IMR-90 (cell line): ENCODE measurements around the gene SGMS1. TPM values are rescaled to one million over a fixed set of nuclear protein-coding genes. Genes with fewer than 3 reads are reported as not detected.

Experiments used
- ATAC-seq: fragments of 200-7000 bp; cut with Tn5 transposase; 2 replicates; pipeline ENCODE4 v1.9.1; 2020; ENCODE audit warnings: low read depth, mild to moderate bottlenecking, moderate library complexity
- BruUV-seq: library from RNA; stranded (reverse); fragments of 400-500 nt; replicated peaks from 2 replicates; lab custom pipeline; 2021; lab: Mats Ljungman, UMichigan
- CTCF ChIA-PET: fragments of 300-600 bp; formaldehyde crosslinking; extraction: SDS; loops from one replicate; lab custom pipeline; 2021; ENCODE audit warnings: antibody characterized with exemption; lab: Yijun Ruan, JAX
- POLR2A ChIA-PET: fragments of 300-600 bp; sonication (Branson Sonifier 250); formaldehyde crosslinking; loops from one replicate; lab custom pipeline; 2022; ENCODE audit warnings: antibody characterized with exemption; ENCODE audit not compliant: unreplicated experiment; lab: Charles Lee
- DNase-seq: peaks from one replicate; pipeline ENCODE4 v3.0.0; 2013
- H2AFZ ChIP-seq: replicated peaks from 2 replicates; pipeline ENCODE3; 2013; ENCODE audit warnings: low read length, mild to moderate bottlenecking; ENCODE audit not compliant: poor library complexity
- H2AK5ac ChIP-seq: 2 replicates; pipeline ENCODE4 v1.6.1; 2013; ENCODE audit warnings: low read depth, low read length, inconsistent platforms
- H2AK9ac ChIP-seq: replicated peaks from 2 replicates; pipeline ENCODE3; 2013; ENCODE audit warnings: mild to moderate bottlenecking, low read depth, low read length, moderate library complexity; ENCODE audit not compliant: poor library complexity
- H2BK120ac ChIP-seq: 2 replicates; pipeline ENCODE4 v1.6.1; 2013; ENCODE audit warnings: low read depth, low read length, inconsistent platforms
- H2BK15ac ChIP-seq: 3 replicates; pipeline ENCODE4 v1.6.1; 2013; ENCODE audit warnings: low read depth, low read length, inconsistent platforms
- H2BK20ac ChIP-seq: 2 replicates; pipeline ENCODE4 v1.6.1; 2013; ENCODE audit warnings: low read depth, mild to moderate bottlenecking, inconsistent platforms, low read length, moderate library complexity
- H2BK5ac ChIP-seq: 2 replicates; pipeline ENCODE4 v1.6.1; 2013; ENCODE audit warnings: mild to moderate bottlenecking, low read depth, low read length, inconsistent platforms; ENCODE audit not compliant: poor library complexity, severe bottlenecking
- H3K14ac ChIP-seq: replicated peaks from 2 replicates; pipeline ENCODE4 v1.6.1; 2013; ENCODE audit warnings: low read depth, low read length, inconsistent platforms
- H3K18ac ChIP-seq: 2 replicates; pipeline ENCODE4 v1.6.1; 2013; ENCODE audit warnings: low read depth, low read length, control low read depth
- H3K23ac ChIP-seq: 2 replicates; pipeline ENCODE4 v1.6.1; 2013; ENCODE audit warnings: low read depth, low read length, inconsistent platforms
- H3K27ac ChIP-seq: 2 replicates; pipeline ENCODE4 v1.5.1; 2013; ENCODE audit warnings: mild to moderate bottlenecking, control low read depth, low read length; ENCODE audit not compliant: insufficient read depth
- H3K27me3 ChIP-seq: 2 replicates; pipeline ENCODE4 v1.6.1; 2013; ENCODE audit warnings: low read length; ENCODE audit not compliant: control insufficient read depth, insufficient read depth
- H3K36me3 ChIP-seq: 2 replicates; pipeline ENCODE4 v1.6.1; 2013; ENCODE audit warnings: low read length, mixed read lengths; ENCODE audit not compliant: control insufficient read depth, insufficient read depth
- H3K4ac ChIP-seq: 2 replicates; pipeline ENCODE4 v1.6.1; 2013; ENCODE audit warnings: low read depth, low read length, inconsistent platforms
- H3K4me1 ChIP-seq: 2 replicates; pipeline ENCODE4 v1.6.1; 2013; ENCODE audit warnings: low read length, mixed read lengths; ENCODE audit not compliant: control insufficient read depth, insufficient read depth
- H3K4me2 ChIP-seq: 2 replicates; pipeline ENCODE4 v1.6.1; 2013; ENCODE audit warnings: low read depth, mild to moderate bottlenecking, control low read depth, low read length, moderate library complexity
- H3K4me3 ChIP-seq: 2 replicates; pipeline ENCODE4 v1.5.1; 2013; ENCODE audit warnings: low read depth, mild to moderate bottlenecking, control low read depth, low read length, moderate library complexity; ENCODE audit not compliant: insufficient read depth
- H3K56ac ChIP-seq: 2 replicates; pipeline ENCODE4 v1.6.1; 2013; ENCODE audit warnings: low read length, inconsistent platforms; ENCODE audit not compliant: insufficient read depth; ENCODE audit errors: extremely low read depth
- H3K79me1 ChIP-seq, 2 experiments: 2 replicates each; pipeline ENCODE4 v1.6.1; 2013; ENCODE audit warnings: low read length in 2 of 2, inconsistent platforms in 1 of 2, low read depth in 1 of 2
- H3K9ac ChIP-seq: 2 replicates; pipeline ENCODE4 v1.6.1; 2013; ENCODE audit warnings: low read depth, low read length, control low read depth
- H3K9me1 ChIP-seq: 2 replicates; pipeline ENCODE4 v1.6.1; 2013; ENCODE audit warnings: low read length, inconsistent platforms; ENCODE audit not compliant: insufficient read depth
- H3K9me3 ChIP-seq: 2 replicates; pipeline ENCODE4 v1.6.1; 2013; ENCODE audit warnings: low read length; ENCODE audit not compliant: control insufficient read depth, insufficient read depth
- H4K20me1 ChIP-seq: 2 replicates; pipeline ENCODE4 v1.6.1; 2013; ENCODE audit warnings: low read length, inconsistent platforms; ENCODE audit not compliant: insufficient read depth
- H4K5ac ChIP-seq: 2 replicates; pipeline ENCODE4 v1.6.1; 2013; ENCODE audit warnings: mild to moderate bottlenecking, low read depth, low read length, control low read depth
- H4K8ac ChIP-seq, 2 experiments: 2 replicates each; pipeline ENCODE4 v1.6.1; 2013; ENCODE audit warnings: low read depth in 2 of 2, low read length in 2 of 2, control low read depth in 1 of 2, inconsistent platforms in 1 of 2
- H4K91ac ChIP-seq: 2 replicates; pipeline ENCODE4 v1.6.1; 2013; ENCODE audit warnings: low read depth, low read length, inconsistent platforms; ENCODE audit not compliant: insufficient read depth
- BHLHE40 ChIP-seq: fragments of 150-350 bp; IDR thresholded peaks from 2 replicates; pipeline ENCODE4 v1.6.1; 2016; ENCODE audit warnings: mild to moderate bottlenecking, low read depth, low read length
- CEBPB ChIP-seq: IDR thresholded peaks from 2 replicates; pipeline ENCODE4 v1.6.1; 2012; ENCODE audit warnings: low read depth, low read length, improper control_type of control experiment
- CHD1 ChIP-seq: IDR thresholded peaks from 2 replicates; pipeline ENCODE4 v1.6.1; 2012; ENCODE audit warnings: low read depth, low read length, improper control_type of control experiment
- FOS ChIP-seq: fragments of 150-350 bp; IDR thresholded peaks from 2 replicates; pipeline ENCODE4 v1.6.1; 2016; ENCODE audit warnings: low read depth, low read length
- MAFK ChIP-seq: IDR thresholded peaks from 2 replicates; pipeline ENCODE4 v1.6.1; 2012; ENCODE audit warnings: low read depth, low read length, improper control_type of control experiment
- MAZ ChIP-seq: IDR thresholded peaks from 2 replicates; pipeline ENCODE4 v1.6.1; 2012; ENCODE audit warnings: low read depth, mild to moderate bottlenecking, low read length, improper control_type of control experiment, moderate library complexity, borderline replicate concordance
- MXI1 ChIP-seq: IDR thresholded peaks from 2 replicates; pipeline ENCODE4 v1.6.1; 2012; ENCODE audit warnings: low read depth, mild to moderate bottlenecking, low read length, moderate library complexity, borderline replicate concordance
- NFE2L2 ChIP-seq: fragments of 150-350 bp; IDR thresholded peaks from 2 replicates; pipeline ENCODE4 v1.6.1; 2016; ENCODE audit warnings: low read depth, mild to moderate bottlenecking, low read length
- POLR2A ChIP-seq: IDR thresholded peaks from 2 replicates; pipeline ENCODE4 v1.6.1; 2012; ENCODE audit warnings: mild to moderate bottlenecking, low read depth, low read length
- RAD21 ChIP-seq: IDR thresholded peaks from 2 replicates; pipeline ENCODE4 v1.6.1; 2012; ENCODE audit warnings: low read length, improper control_type of control experiment
- RCOR1 ChIP-seq: IDR thresholded peaks from 2 replicates; pipeline ENCODE4 v1.6.1; 2012; ENCODE audit warnings: mild to moderate bottlenecking, low read length, improper control_type of control experiment; ENCODE audit not compliant: insufficient replicate concordance
- RFX5 ChIP-seq: IDR thresholded peaks from 2 replicates; pipeline ENCODE4 v1.8.0; 2012; ENCODE audit warnings: low read depth, mild to moderate bottlenecking, low read length, moderate library complexity
- SMC3 ChIP-seq: fragments of 150-350 bp; IDR thresholded peaks from 2 replicates; pipeline ENCODE4 v1.6.1; 2016; ENCODE audit warnings: low read depth, mild to moderate bottlenecking, antibody characterized with exemption, low read length, moderate library complexity
- WGBS, 2 experiments: methylation state at CpG; one replicate each; pipeline versions ENCODE4 v1.1.5 to v1.1.7; 2013; ENCODE audit warnings: missing lambda C conversion rate in 2 of 2; ENCODE audit not compliant: insufficient read length in 1 of 2; ENCODE audit errors: extremely low coverage in 2 of 2; 5-methylcytosine and 5-hydroxymethylcytosine counted together
- dilution Hi-C: fragments of 300-500 bp; cut with HindIII; formaldehyde crosslinking; loops from one replicate; pipeline ENCODE4 v1.14.3; 2018; ENCODE audit warnings: low sequenced_read_pairs; ENCODE audit not compliant: unreplicated experiment
- in situ Hi-C: fragments of 300-500 bp; cut with MboI; formaldehyde crosslinking; loops from 3 replicates; pipeline ENCODE4 v1.14.3; 2019; ENCODE audit warnings: low sequenced_read_pairs, inconsistent platforms, mixed read lengths
- intact Hi-C: fragments of 100-400 bp; cut with micrococcal nuclease; formaldehyde crosslinking; loops from 2 replicates; pipeline ENCODE4 v1.10.0; 2022
- polyA plus RNA-seq, 3 experiments: library from polyadenylated mRNA; depleted of rRNA; stranded (reverse); fragments of >200 nt; gene quantifications; 2 replicates each; pipeline ENCODE4 v1.2.3, GENCODE V29; 2012; ENCODE audit warnings: low replicate concordance in 1 of 3
- total RNA-seq: library from RNA; depleted of rRNA; stranded (reverse); fragments of >200 nt; gene quantifications from 2 replicates; pipeline ENCODE4 v1.2.3, GENCODE V29; 2012
- TF ChIP-seq, protein P1 (sequence below): fragments of 150-350 bp; IDR thresholded peaks from 2 replicates; pipeline ENCODE4 v1.6.1; 2017; ENCODE audit warnings: mild to moderate bottlenecking, antibody characterized with exemption, low read length, low read depth
- TF ChIP-seq, protein P2 (sequence below): fragments of 150-350 bp; IDR thresholded peaks from 2 replicates; pipeline ENCODE4 v1.6.1; 2016; ENCODE audit warnings: low read depth, mild to moderate bottlenecking, low read length, moderate library complexity, borderline replicate concordance
- TF ChIP-seq, protein P3 (sequence below): conservative IDR thresholded peaks from 2 replicates; pipeline ENCODE4 v1.5.1; 2012; ENCODE audit warnings: mild to moderate bottlenecking, low read depth, low read length, improper control_type of control experiment

SGMS1 gene
- total and polyA plus RNA-seq, 2 of the 4 experiments (the other 2 are of a cell fraction), result 9.8 to 30.8 TPM

DNA sequence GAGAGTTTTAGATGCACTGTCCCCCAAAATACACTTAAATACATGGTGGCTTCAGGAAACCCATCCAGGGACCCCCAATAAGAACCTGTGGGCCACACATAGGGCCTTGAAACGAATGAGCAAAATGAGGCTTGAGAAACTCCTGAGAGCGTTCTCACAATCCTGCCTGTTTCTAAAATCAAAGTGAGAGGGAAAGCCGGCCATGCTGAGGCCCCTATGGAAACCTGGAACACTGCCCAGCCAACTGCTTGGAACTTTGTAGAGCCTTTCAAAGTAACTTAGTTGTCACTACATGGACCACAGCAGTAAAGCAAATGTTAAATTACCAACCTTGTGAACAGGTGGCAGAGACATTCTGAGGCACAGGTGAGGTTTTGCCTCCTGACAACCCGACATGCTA is 13.4 kb downstream of the SGMS1 start:
- ChIA-PET POLR2A (no interaction called here), CTCF (no interaction called here)
- WGBS, 2 experiments, result no CpG with 5 or more reads among the region's 4 CpGs
- H3K56ac ChIP-seq, result no peak overlapping the region
- H3K79me1 ChIP-seq, result peaks cover 31 to 58% of the 10 kb centered on the region in 2 experiments
- no peak overlapping the region for H2BK120ac ChIP-seq
- H4K5ac ChIP-seq, result no peak overlapping the region
- H3K9me3 ChIP-seq, result no peaks in the 10 kb centered on the region
- no peak overlapping the region for H3K9ac ChIP-seq
- peaks cover 39% of the 10 kb centered on the region for H4K20me1 ChIP-seq
- no peak overlapping the region for H3K18ac ChIP-seq
- no peak overlapping the region for H3K4me2 ChIP-seq
- H3K4ac ChIP-seq, result no peak overlapping the region
- dilution Hi-C loops, result no loop called here
- H3K4me1 ChIP-seq, result no peaks in the 10 kb centered on the region; the same call in 1 of the 2 replicates
- DNase-seq (no peak), ATAC-seq (no peak)
- H3K36me3 ChIP-seq, result no peaks in the 10 kb centered on the region
- TF ChIP-seq NFE2L2 (no peak), MXI1 (no peak), MAFK (no peak), CHD1 (no peak), RCOR1 (no peak), SMC3 (no peak), CEBPB (no peak), MAZ (no peak), RFX5 (no peak), BHLHE40 (no peak), RAD21 (no peak), FOS (no peak), POLR2A (no peak)
- TF ChIP-seq, protein P1, sequence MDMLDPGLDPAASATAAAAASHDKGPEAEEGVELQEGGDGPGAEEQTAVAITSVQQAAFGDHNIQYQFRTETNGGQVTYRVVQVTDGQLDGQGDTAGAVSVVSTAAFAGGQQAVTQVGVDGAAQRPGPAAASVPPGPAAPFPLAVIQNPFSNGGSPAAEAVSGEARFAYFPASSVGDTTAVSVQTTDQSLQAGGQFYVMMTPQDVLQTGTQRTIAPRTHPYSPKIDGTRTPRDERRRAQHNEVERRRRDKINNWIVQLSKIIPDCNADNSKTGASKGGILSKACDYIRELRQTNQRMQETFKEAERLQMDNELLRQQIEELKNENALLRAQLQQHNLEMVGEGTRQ, result no peak
- TF ChIP-seq, protein P2, sequence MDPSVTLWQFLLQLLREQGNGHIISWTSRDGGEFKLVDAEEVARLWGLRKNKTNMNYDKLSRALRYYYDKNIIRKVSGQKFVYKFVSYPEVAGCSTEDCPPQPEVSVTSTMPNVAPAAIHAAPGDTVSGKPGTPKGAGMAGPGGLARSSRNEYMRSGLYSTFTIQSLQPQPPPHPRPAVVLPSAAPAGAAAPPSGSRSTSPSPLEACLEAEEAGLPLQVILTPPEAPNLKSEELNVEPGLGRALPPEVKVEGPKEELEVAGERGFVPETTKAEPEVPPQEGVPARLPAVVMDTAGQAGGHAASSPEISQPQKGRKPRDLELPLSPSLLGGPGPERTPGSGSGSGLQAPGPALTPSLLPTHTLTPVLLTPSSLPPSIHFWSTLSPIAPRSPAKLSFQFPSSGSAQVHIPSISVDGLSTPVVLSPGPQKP, result no peak
- TF ChIP-seq, protein P3, sequence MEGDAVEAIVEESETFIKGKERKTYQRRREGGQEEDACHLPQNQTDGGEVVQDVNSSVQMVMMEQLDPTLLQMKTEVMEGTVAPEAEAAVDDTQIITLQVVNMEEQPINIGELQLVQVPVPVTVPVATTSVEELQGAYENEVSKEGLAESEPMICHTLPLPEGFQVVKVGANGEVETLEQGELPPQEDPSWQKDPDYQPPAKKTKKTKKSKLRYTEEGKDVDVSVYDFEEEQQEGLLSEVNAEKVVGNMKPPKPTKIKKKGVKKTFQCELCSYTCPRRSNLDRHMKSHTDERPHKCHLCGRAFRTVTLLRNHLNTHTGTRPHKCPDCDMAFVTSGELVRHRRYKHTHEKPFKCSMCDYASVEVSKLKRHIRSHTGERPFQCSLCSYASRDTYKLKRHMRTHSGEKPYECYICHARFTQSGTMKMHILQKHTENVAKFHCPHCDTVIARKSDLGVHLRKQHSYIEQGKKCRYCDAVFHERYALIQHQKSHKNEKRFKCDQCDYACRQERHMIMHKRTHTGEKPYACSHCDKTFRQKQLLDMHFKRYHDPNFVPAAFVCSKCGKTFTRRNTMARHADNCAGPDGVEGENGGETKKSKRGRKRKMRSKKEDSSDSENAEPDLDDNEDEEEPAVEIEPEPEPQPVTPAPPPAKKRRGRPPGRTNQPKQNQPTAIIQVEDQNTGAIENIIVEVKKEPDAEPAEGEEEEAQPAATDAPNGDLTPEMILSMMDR, result no peak
- H3K4me3 ChIP-seq, result no peak overlapping the region
- no peak overlapping the region for H3K27ac ChIP-seq
- H2BK20ac ChIP-seq, result no peak overlapping the region
- H2AK9ac ChIP-seq, result no peak overlapping the region
- no peak overlapping the region for H2BK15ac ChIP-seq
- H3K23ac ChIP-seq, result no peak overlapping the region
- no peak overlapping the region for H2BK5ac ChIP-seq
- H2AFZ ChIP-seq, result no peak overlapping the region
- intact Hi-C loops, result no loop called here
- H3K27me3 ChIP-seq, result no peaks in the 10 kb centered on the region
- no TSS peak for BruUV-seq
- in situ Hi-C loops, result no loop called here
- no peak overlapping the region for H4K91ac ChIP-seq
- H2AK5ac ChIP-seq, result no peak overlapping the region
- peaks cover 6% of the 10 kb centered on the region for H3K9me1 ChIP-seq
- H4K8ac ChIP-seq, result no peak overlapping the region
- H3K14ac ChIP-seq, result no peak overlapping the region
